ENCODE results near the gene PLPP7. TPM values are rescaled to one million over a fixed set of nuclear protein-coding genes. Genes with fewer than 3 reads are reported as not detected.

Gene PLPP7
- polyA plus RNA-seq, 1 donor (not counting 4 experiments of a cell fraction or from before 2014, with no cell fraction given) = not detected

GRCh38 chr9:131271506-131271931, 18.0 kb upstream of the PLPP7 start:
- no peak for TF ChIP-seq CTCF (optimal IDR thresholded peaks at IDR 0.05 in 1 of 3, IDR thresholded peaks at IDR 0.05 in 1 of 3, conservative IDR thresholded peaks at IDR 0.05 in 1 of 3; ENCODE audit: extremely low read depth in 1 of 3, insufficient read depth in 2 of 3, low read length in 3 of 3)
- no peak for TF ChIP-seq EZH2 (IDR thresholded peaks at IDR 0.05; ENCODE audit: low read length)
- H3K36me3 ChIP-seq (ENCODE audit: control insufficient read depth in 2 of 2, extremely low read depth in 1 of 2, insufficient read depth in 2 of 2, low read length in 2 of 2) = no peaks in the 10 kb centered on the region
- dilution Hi-C loops (cut with MboI; ENCODE audit: extremely low pct_ligation_motif_present, low sequenced_read_pairs) = no loop called here
- FAIRE-seq (no peak), DNase-seq (ENCODE audit: low read depth, low spot score) (no peak)
- no peak overlapping the region for H3K27ac ChIP-seq (ENCODE audit: control insufficient read depth, insufficient read depth, low read length)
- no peak overlapping the region for H2AFZ ChIP-seq (ENCODE audit: control insufficient read depth, low read length)
- H4K20me1 ChIP-seq (ENCODE audit: control insufficient read depth, extremely low read depth, insufficient read depth, low read length) = no peaks in the 10 kb centered on the region
- no peaks in the 10 kb centered on the region for H3K9me3 ChIP-seq (ENCODE audit: control insufficient read depth, low read depth, low read length)
- peaks cover 4% of the 10 kb centered on the region for H3K4me1 ChIP-seq (ENCODE audit: control insufficient read depth, extremely low read depth, insufficient read depth, low read length)
- H3K4me2 ChIP-seq (ENCODE audit: control insufficient read depth, extremely low read depth, insufficient read depth, low read depth, low read length) = no peak overlapping the region
- H3K27me3 ChIP-seq (ENCODE audit: control insufficient read depth, extremely low read depth, insufficient read depth, low read length) = peaks cover 16% of the 10 kb centered on the region
- H3K9ac ChIP-seq (ENCODE audit: control insufficient read depth, extremely low read depth, insufficient read depth, low read length) = no peak overlapping the region
- H3K4me3 ChIP-seq (ENCODE audit: control insufficient read depth in 2 of 3, extremely low read depth in 1 of 3, insufficient read depth in 2 of 3, low read depth in 1 of 3, low read length in 3 of 3) = no peak overlapping the region
- H3K79me2 ChIP-seq (ENCODE audit: control insufficient read depth, insufficient read depth, low read length) = no peaks in the 10 kb centered on the region
- no peaks in the 10 kb centered on the region for H3K9me1 ChIP-seq (ENCODE audit: control insufficient read depth, extremely low read depth, insufficient read depth, low read length)

DNA sequence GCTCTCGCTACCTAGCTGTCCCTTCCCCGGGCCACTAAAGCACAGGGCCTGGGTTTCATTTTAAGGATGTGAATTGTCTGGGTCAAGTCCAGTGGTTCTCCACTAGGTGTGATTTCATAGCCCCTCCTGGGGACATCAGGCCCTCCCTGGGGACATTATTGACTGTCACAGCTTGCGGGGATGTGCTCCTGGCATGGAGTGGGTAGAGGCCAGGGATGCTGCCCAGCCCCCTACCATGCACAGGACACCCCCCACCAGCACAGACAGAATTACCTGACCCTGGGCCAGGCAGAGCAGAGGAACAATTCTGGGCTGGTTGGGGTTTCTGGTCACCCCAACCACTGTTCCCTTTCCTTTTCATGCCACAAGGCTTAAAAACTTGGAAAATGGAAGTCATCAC, 17.3 kb upstream of the PLPP7 start:
- TF ChIP-seq CTCF (optimal IDR thresholded peaks at IDR 0.05 in 1 of 3, IDR thresholded peaks at IDR 0.05 in 1 of 3, conservative IDR thresholded peaks at IDR 0.05 in 1 of 3; ENCODE audit: extremely low read depth in 1 of 3, insufficient read depth in 2 of 3, low read length in 3 of 3) = no peak
- no peak for TF ChIP-seq EZH2 (IDR thresholded peaks at IDR 0.05; ENCODE audit: low read length)
- no peaks in the 10 kb centered on the region for H3K79me2 ChIP-seq (ENCODE audit: control insufficient read depth, insufficient read depth, low read length)
- DNase-seq (ENCODE audit: low read depth, low spot score) (no peak), FAIRE-seq (no peak)
- H4K20me1 ChIP-seq (ENCODE audit: control insufficient read depth, extremely low read depth, insufficient read depth, low read length) = no peaks in the 10 kb centered on the region
- H3K4me3 ChIP-seq (ENCODE audit: control insufficient read depth in 2 of 3, extremely low read depth in 1 of 3, insufficient read depth in 2 of 3, low read depth in 1 of 3, low read length in 3 of 3) = no peak overlapping the region
- no peak overlapping the region for H3K27ac ChIP-seq (ENCODE audit: control insufficient read depth, insufficient read depth, low read length)
- no peak overlapping the region for H2AFZ ChIP-seq (ENCODE audit: control insufficient read depth, low read length)
- H3K4me2 ChIP-seq (ENCODE audit: control insufficient read depth, extremely low read depth, insufficient read depth, low read depth, low read length) = no peak overlapping the region
- H3K36me3 ChIP-seq (ENCODE audit: control insufficient read depth in 2 of 2, extremely low read depth in 1 of 2, insufficient read depth in 2 of 2, low read length in 2 of 2) = no peaks in the 10 kb centered on the region
- no peaks in the 10 kb centered on the region for H3K9me1 ChIP-seq (ENCODE audit: control insufficient read depth, extremely low read depth, insufficient read depth, low read length)
- H3K9me3 ChIP-seq (ENCODE audit: control insufficient read depth, low read depth, low read length) = no peaks in the 10 kb centered on the region
- dilution Hi-C loops (cut with MboI; ENCODE audit: extremely low pct_ligation_motif_present, low sequenced_read_pairs) = no loop called here
- H3K9ac ChIP-seq (ENCODE audit: control insufficient read depth, extremely low read depth, insufficient read depth, low read length) = no peak overlapping the region
- H3K27me3 ChIP-seq (ENCODE audit: control insufficient read depth, extremely low read depth, insufficient read depth, low read length) = peaks cover 21% of the 10 kb centered on the region
- H3K4me1 ChIP-seq (ENCODE audit: control insufficient read depth, extremely low read depth, insufficient read depth, low read length) = no peaks in the 10 kb centered on the region

Data from keratinocyte (primary cell).